Endothelial cell of umbilical vein (primary cell): ENCODE results near the gene TTC21B. TPM values are rescaled to one million over a fixed set of nuclear protein-coding genes. Genes with fewer than 3 reads are reported as not detected.

Experiments used
- BruUV-seq: library from RNA; stranded (reverse); fragments of 400-500 nt; replicated peaks from 2 replicates; lab custom pipeline; 2021; lab: Mats Ljungman, UMichigan
- CTCF ChIA-PET: fragments of 300-600, 350-600 bp; sonication (Branson Sonifier 250); formaldehyde crosslinking; loops from one replicate; lab custom pipeline; 2021; ENCODE audit warnings: antibody characterized with exemption, inconsistent platforms; lab: Charles Lee
- POLR2A ChIA-PET: fragments of 300-600, 350-600 bp; sonication (Branson Sonifier 250); formaldehyde crosslinking; loops from one replicate; lab custom pipeline; 2021; ENCODE audit warnings: antibody characterized with exemption, inconsistent platforms; lab: Charles Lee
- DNase-seq: peaks from one replicate; pipeline ENCODE4 v3.0.0-alpha.2; 2011; ENCODE audit warnings: low read depth, low spot score
- FAIRE-seq: peaks from 2 replicates; lab custom pipeline; 2011; peaks lifted over from hg19 to GRCh38; lab: Jason Lieb, UNC
- H2AFZ ChIP-seq: 2 replicates; pipeline ENCODE4 v1.6.0; 2012; ENCODE audit warnings: low read depth, low read length, control low read depth, inconsistent platforms
- H3K27ac ChIP-seq: 2 replicates; pipeline ENCODE4 v1.5.1; 2011; ENCODE audit warnings: low read depth, mild to moderate bottlenecking, control low read depth, low read length, moderate library complexity; ENCODE audit not compliant: insufficient read depth
- H3K27me3 ChIP-seq, 2 experiments: 2 replicates each; pipeline versions ENCODE4 v1.6.0 to v1.6.1; 2011; ENCODE audit warnings: low read length in 2 of 2, mixed read lengths in 1 of 2; ENCODE audit not compliant: control insufficient read depth in 2 of 2, insufficient read depth in 2 of 2
- H3K36me3 ChIP-seq, 2 experiments: 2 replicates in 1 of 2; 3 replicates in 1 of 2; pipeline ENCODE4 v1.5.1; 2011; ENCODE audit warnings: low read length in 2 of 2, mild to moderate bottlenecking in 1 of 2, moderate library complexity in 1 of 2; ENCODE audit not compliant: control insufficient read depth in 2 of 2, insufficient read depth in 2 of 2; ENCODE audit errors: extremely low read depth in 1 of 2
- H3K4me1 ChIP-seq: 3 replicates; pipeline ENCODE4 v1.5.1; 2011; ENCODE audit warnings: mild to moderate bottlenecking, low read length; ENCODE audit not compliant: control insufficient read depth, insufficient read depth; ENCODE audit errors: extremely low read depth
- H3K4me2 ChIP-seq: 2 replicates; pipeline ENCODE4 v1.6.1; 2011; ENCODE audit warnings: low read length, control low read depth, mixed read lengths; ENCODE audit not compliant: insufficient read depth
- H3K4me3 ChIP-seq, 3 experiments: fragments of 200-600 bp in 1 of 3; sonication (generic), shearing (Covaris generic) in 1 of 3; replicated peaks in 1 of 3; 2 replicates each; pipeline ENCODE4 v1.5.1; 2011 to 2016; ENCODE audit warnings: control low read depth in 3 of 3, low read length in 3 of 3, mild to moderate bottlenecking in 2 of 3, inconsistent platforms in 1 of 3, low read depth in 1 of 3, moderate library complexity in 1 of 3; ENCODE audit not compliant: insufficient read depth in 1 of 3
- H3K79me2 ChIP-seq: 2 replicates; pipeline ENCODE4 v1.6.0; 2012; ENCODE audit warnings: low read length, inconsistent platforms; ENCODE audit not compliant: control insufficient read depth, insufficient read depth
- H3K9ac ChIP-seq: replicated peaks from 2 replicates; pipeline ENCODE3; 2011; ENCODE audit warnings: low read length, control low read depth; ENCODE audit not compliant: insufficient read depth; ENCODE audit errors: extremely low read depth
- H3K9me1 ChIP-seq: replicated peaks from 3 replicates; pipeline ENCODE4 v1.6.0; 2011; ENCODE audit warnings: mild to moderate bottlenecking, low read length; ENCODE audit not compliant: control insufficient read depth, insufficient read depth; ENCODE audit errors: extremely low read depth
- H3K9me3 ChIP-seq: replicated peaks from 2 replicates; pipeline ENCODE4 v1.5.1; 2012; ENCODE audit warnings: low read length, inconsistent platforms; ENCODE audit not compliant: control insufficient read depth, insufficient read depth
- H4K20me1 ChIP-seq: replicated peaks from 2 replicates; pipeline ENCODE3; 2011; ENCODE audit warnings: mild to moderate bottlenecking, low read length; ENCODE audit not compliant: control insufficient read depth, insufficient read depth; ENCODE audit errors: extremely low read depth
- EZH2 ChIP-seq: IDR thresholded peaks from 2 replicates; pipeline ENCODE4 v1.6.1; 2012; ENCODE audit warnings: borderline replicate concordance, low read depth, mild to moderate bottlenecking, moderate library complexity, low read length, inconsistent platforms; ENCODE audit not compliant: severe bottlenecking
- FOS ChIP-seq: IDR thresholded peaks from 2 replicates; pipeline ENCODE4 v1.6.1; 2011; ENCODE audit warnings: mild to moderate bottlenecking, low read length, moderate library complexity, borderline replicate concordance; ENCODE audit not compliant: insufficient read depth
- GATA2 ChIP-seq: IDR thresholded peaks from 2 replicates; pipeline ENCODE4 v1.7.0; 2011; ENCODE audit warnings: low read depth, mild to moderate bottlenecking, moderate library complexity, mixed read lengths, low read length; ENCODE audit not compliant: insufficient read length, insufficient read depth
- JUN ChIP-seq: IDR thresholded peaks from 2 replicates; pipeline ENCODE4 v1.6.1; 2011; ENCODE audit warnings: borderline replicate concordance, low read depth; ENCODE audit not compliant: insufficient read length, insufficient read depth
- MYC ChIP-seq: IDR thresholded peaks from one replicate; pipeline ENCODE4 v1.6.1; 2011; ENCODE audit warnings: mild to moderate bottlenecking, low read depth, low read length
- POLR2A ChIP-seq: IDR thresholded peaks from 2 replicates; pipeline ENCODE4 v1.6.1; 2012; ENCODE audit warnings: low read depth, mild to moderate bottlenecking, control low read depth, low read length
- POLR2AphosphoS5 ChIP-seq: IDR thresholded peaks from 2 replicates; pipeline ENCODE4 v1.6.1; 2012; ENCODE audit warnings: low read depth, mild to moderate bottlenecking, control low read depth, low read length, moderate library complexity; ENCODE audit not compliant: insufficient read depth
- dilution Hi-C: fragments of 300-500 bp; cut with MboI; formaldehyde crosslinking; loops from one replicate; pipeline ENCODE4 v1.15.0; 2019; ENCODE audit warnings: low sequenced_read_pairs; ENCODE audit not compliant: extremely low pct_ligation_motif_present
- intact Hi-C: fragments of 100-400 bp; cut with micrococcal nuclease; formaldehyde crosslinking; loops from one replicate; pipeline ENCODE4 v1.10.0; 2022
- polyA plus RNA-seq, 4 experiments: library from polyadenylated mRNA; depleted of rRNA in 3 of 4; stranded (reverse) in 3 of 4; unstranded in 1 of 4; fragments of >200 nt; gene quantifications; 2 replicates each; pipeline versions ENCODE4 v1.2.1 to v1.2.3, GENCODE V29; 2011 to 2012; ENCODE audit warnings: missing spikeins in 1 of 4
- total RNA-seq: library from RNA; stranded (reverse); gene quantifications from 2 replicates; pipeline ENCODE4 v1.2.3, GENCODE V29; 2021
- TF ChIP-seq, protein P1 (sequence below): IDR thresholded peaks from 2 replicates; pipeline ENCODE4 v1.6.1; 2011; ENCODE audit not compliant: insufficient read depth, insufficient read length
- TF ChIP-seq, protein P2 (sequence below), 2 donors: IDR thresholded peaks; 1 replicate in 1 of 2; 2 replicates in 1 of 2; pipeline ENCODE4 v1.5.1; 2011; ENCODE audit warnings: low read length in 2 of 2, mild to moderate bottlenecking in 2 of 2, moderate library complexity in 2 of 2, control low read depth in 1 of 2, inconsistent platforms in 1 of 2, low read depth in 1 of 2; ENCODE audit not compliant: insufficient read depth in 1 of 2; ENCODE audit errors: extremely low read depth in 1 of 2

Gene TTC21B
- total and polyA plus RNA-seq, 2 donors (not counting 3 experiments of a cell fraction or from before 2014, with no cell fraction given), result 8.0 to 21.9 TPM

DNA sequence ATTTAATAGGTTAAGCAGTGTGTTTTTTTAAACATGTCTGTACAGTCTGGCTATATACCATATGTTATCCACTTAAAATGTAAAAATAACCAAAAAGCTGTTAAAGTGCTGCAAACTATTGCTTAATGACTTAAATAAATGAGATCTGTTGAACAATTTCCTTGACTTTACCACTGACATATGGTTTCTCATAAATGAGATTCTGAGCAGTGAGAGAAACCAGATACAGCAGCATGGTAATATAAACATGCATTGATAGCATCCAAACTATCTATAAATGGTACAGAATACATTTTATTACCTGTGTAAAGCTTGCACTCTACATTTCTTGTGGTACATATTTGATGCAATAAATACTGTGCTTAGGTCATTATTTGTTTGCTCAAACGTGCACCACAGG lies 36.3 kb upstream of the TTC21B start:
- Histone ChIP-seq H3K9me3 (no peaks in the 10 kb centered on the region), H2AFZ (no peak overlapping the region), H3K4me3 (no peak overlapping the region), H3K9ac (no peak overlapping the region), H3K27me3 (no peaks in the 10 kb centered on the region), H3K79me2 (no peaks in the 10 kb centered on the region), H3K36me3 (no peaks in the 10 kb centered on the region), H4K20me1 (no peaks in the 10 kb centered on the region), H3K9me1 (no peaks in the 10 kb centered on the region), H3K27ac (no peak overlapping the region), H3K4me1 (no peaks in the 10 kb centered on the region), H3K4me2 (no peak overlapping the region)
- CTCF ChIA-PET, result no interaction called here
- POLR2A ChIA-PET, result no interaction called here
- no peak for DNase-seq
- no peak for TF ChIP-seq GATA2
- TF ChIP-seq FOS, result no peak
- TF ChIP-seq JUN, result no peak
- no peak for TF ChIP-seq MYC
- no peak for TF ChIP-seq EZH2
- no peak for TF ChIP-seq POLR2AphosphoS5
- no peak for TF ChIP-seq POLR2A
- TF ChIP-seq, protein P1, sequence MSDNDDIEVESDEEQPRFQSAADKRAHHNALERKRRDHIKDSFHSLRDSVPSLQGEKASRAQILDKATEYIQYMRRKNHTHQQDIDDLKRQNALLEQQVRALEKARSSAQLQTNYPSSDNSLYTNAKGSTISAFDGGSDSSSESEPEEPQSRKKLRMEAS, result no peak
- TF ChIP-seq, protein P2, sequence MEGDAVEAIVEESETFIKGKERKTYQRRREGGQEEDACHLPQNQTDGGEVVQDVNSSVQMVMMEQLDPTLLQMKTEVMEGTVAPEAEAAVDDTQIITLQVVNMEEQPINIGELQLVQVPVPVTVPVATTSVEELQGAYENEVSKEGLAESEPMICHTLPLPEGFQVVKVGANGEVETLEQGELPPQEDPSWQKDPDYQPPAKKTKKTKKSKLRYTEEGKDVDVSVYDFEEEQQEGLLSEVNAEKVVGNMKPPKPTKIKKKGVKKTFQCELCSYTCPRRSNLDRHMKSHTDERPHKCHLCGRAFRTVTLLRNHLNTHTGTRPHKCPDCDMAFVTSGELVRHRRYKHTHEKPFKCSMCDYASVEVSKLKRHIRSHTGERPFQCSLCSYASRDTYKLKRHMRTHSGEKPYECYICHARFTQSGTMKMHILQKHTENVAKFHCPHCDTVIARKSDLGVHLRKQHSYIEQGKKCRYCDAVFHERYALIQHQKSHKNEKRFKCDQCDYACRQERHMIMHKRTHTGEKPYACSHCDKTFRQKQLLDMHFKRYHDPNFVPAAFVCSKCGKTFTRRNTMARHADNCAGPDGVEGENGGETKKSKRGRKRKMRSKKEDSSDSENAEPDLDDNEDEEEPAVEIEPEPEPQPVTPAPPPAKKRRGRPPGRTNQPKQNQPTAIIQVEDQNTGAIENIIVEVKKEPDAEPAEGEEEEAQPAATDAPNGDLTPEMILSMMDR (IDR thresholded peaks at IDR 0.05; ENCODE audit: extremely low read depth in 1 of 2, insufficient read depth in 1 of 2, low read depth in 1 of 2, low read length in 2 of 2), result no peak
- BruUV-seq, result no TSS peak
- no peak for FAIRE-seq
- intact Hi-C loops, result no loop called here
- dilution Hi-C loops, result no loop called here
